Activated T-helper 2 cell treated with anti-CD3 and anti-CD28 coated beads, Interferon-gamma antibody, Interleukin-2, Interleukin-4, amounts not matched to agents 10 μg/mL and 5 μg/mL and 100 μg/mL, durations not matched to agents 14 hours and 24 hours and 36 hours (primary cell): ENCODE results near the gene CDH12. TPM values are rescaled to one million over a fixed set of nuclear protein-coding genes. Genes with fewer than 3 reads are reported as not detected.
"Not testable (repeated sequence)": the region's sequence is repeated elsewhere in the genome, so short reads cannot be mapped to it uniquely, and the experiment has no call there.

Experiments
- DNase-seq: peaks from one replicate; pipeline ENCODE4 v3.0.0; 2021; ENCODE audit warnings: low spot score
- H3K27ac Mint-ChIP-seq: one replicate; pipeline ENCODE4 v1.8.0; 2021; ENCODE audit warnings: mixed read lengths
- H3K27me3 Mint-ChIP-seq: one replicate; pipeline ENCODE4 v1.8.0; 2021; ENCODE audit warnings: low read depth, mixed read lengths
- H3K36me3 Mint-ChIP-seq: one replicate; pipeline ENCODE4 v1.8.0; 2021; ENCODE audit warnings: low read depth, mixed read lengths
- H3K4me1 Mint-ChIP-seq: one replicate; pipeline ENCODE4 v1.8.0; 2021; ENCODE audit warnings: low read depth, mixed read lengths
- H3K4me3 Mint-ChIP-seq: one replicate; pipeline ENCODE4 v1.8.0; 2021; ENCODE audit warnings: low read depth, mild to moderate bottlenecking, moderate library complexity, mixed read lengths
- H3K9me3 Mint-ChIP-seq: one replicate; pipeline ENCODE4 v1.8.0; 2021; ENCODE audit warnings: mixed read lengths
- intact Hi-C: fragments of 100-400 bp; cut with micrococcal nuclease; formaldehyde crosslinking; loops from one replicate; pipeline ENCODE4 v1.15.1; 2023
- total RNA-seq: library from RNA; stranded (reverse); gene quantifications from 2 replicates; pipeline ENCODE4 v1.2.3, GENCODE V29; 2022

The CDH12 gene
- total RNA-seq, 1 donor from 2014 or later, result not detected

- peaks cover 25% of the 10 kb centered on the region for H3K9me3 Mint-ChIP-seq
- H3K4me1 Mint-ChIP-seq, result no peaks in the 10 kb centered on the region
- no peak overlapping the region for H3K27ac Mint-ChIP-seq
- H3K4me3 Mint-ChIP-seq, result no peak overlapping the region
- intact Hi-C loops, result no loop called here
- no peaks in the 10 kb centered on the region for H3K36me3 Mint-ChIP-seq
- H3K27me3 Mint-ChIP-seq, result no peaks in the 10 kb centered on the region
- no peak for DNase-seq
Measured at GRCh38 chr5:22521521-22521920, 331.6 kb downstream of the CDH12 start.

GRCh38 chr5:22516497-22516896, 336.6 kb downstream of the CDH12 start:
- not testable (repeated sequence) for H3K4me3 Mint-ChIP-seq, DNase-seq

GRCh38 chr5:22514231-22514630, 338.9 kb downstream of the CDH12 start:
- no peaks in the 10 kb centered on the region for H3K4me1 Mint-ChIP-seq
- DNase-seq, result no peak
- no peak overlapping the region for H3K27ac Mint-ChIP-seq
- H3K9me3 Mint-ChIP-seq, result peaks cover 21% of the 10 kb centered on the region
- intact Hi-C loops, result no loop called here
- H3K4me3 Mint-ChIP-seq, result no peak overlapping the region
- H3K36me3 Mint-ChIP-seq, result no peaks in the 10 kb centered on the region
- H3K27me3 Mint-ChIP-seq, result no peaks in the 10 kb centered on the region

More at GRCh38 chr5:22516497-22516896, 336.6 kb downstream of the CDH12 start:
- H3K27ac Mint-ChIP-seq, H3K36me3 Mint-ChIP-seq, H3K27me3 Mint-ChIP-seq, intact Hi-C loops, H3K4me1 Mint-ChIP-seq: not testable (repeated sequence)
- peaks cover 16% of the 10 kb centered on the region for H3K9me3 Mint-ChIP-seq

GRCh38 chr5:22505891-22506290, 347.3 kb downstream of the CDH12 start:
- H3K9me3 Mint-ChIP-seq, result peaks cover 34% of the 10 kb centered on the region
- no peak overlapping the region for H3K27ac Mint-ChIP-seq
- intact Hi-C loops, result no loop called here
- no peaks in the 10 kb centered on the region for H3K27me3 Mint-ChIP-seq
- no peaks in the 10 kb centered on the region for H3K36me3 Mint-ChIP-seq
- no peak overlapping the region for H3K4me3 Mint-ChIP-seq
- no peak for DNase-seq
- no peaks in the 10 kb centered on the region for H3K4me1 Mint-ChIP-seq

- DNase-seq, result no peak
- H3K27ac Mint-ChIP-seq, result no peak overlapping the region
- intact Hi-C loops, result no loop called here
- H3K4me1 Mint-ChIP-seq, result no peaks in the 10 kb centered on the region
- no peaks in the 10 kb centered on the region for H3K27me3 Mint-ChIP-seq
- H3K4me3 Mint-ChIP-seq, result no peak overlapping the region
- H3K9me3 Mint-ChIP-seq, result peaks cover 38% of the 10 kb centered on the region
- H3K36me3 Mint-ChIP-seq, result no peaks in the 10 kb centered on the region
Measured at GRCh38 chr5:22504411-22504810, 348.7 kb downstream of the CDH12 start.

- H3K4me1 Mint-ChIP-seq, result no peaks in the 10 kb centered on the region
- no peak for DNase-seq
- intact Hi-C loops, result no loop called here
Measured at GRCh38 chr5:22500556-22500955, 352.6 kb downstream of the CDH12 start.

GRCh38 chr5:22496666-22497065, 356.5 kb downstream of the CDH12 start:
- intact Hi-C loops, result no loop called here
- DNase-seq, result no peak

More at GRCh38 chr5:22500556-22500955, 352.6 kb downstream of the CDH12 start:
- no peaks in the 10 kb centered on the region for H3K27me3 Mint-ChIP-seq
- no peaks in the 10 kb centered on the region for H3K36me3 Mint-ChIP-seq
- no peak overlapping the region for H3K4me3 Mint-ChIP-seq
- H3K9me3 Mint-ChIP-seq, result peaks cover 51% of the 10 kb centered on the region
- H3K27ac Mint-ChIP-seq, result no peak overlapping the region

GRCh38 chr5:22495016-22495720, 358.0 kb downstream of the CDH12 start:
- intact Hi-C loops, result no loop called here
- no peaks in the 10 kb centered on the region for H3K27me3 Mint-ChIP-seq
- H3K9me3 Mint-ChIP-seq, result peaks cover 69% of the 10 kb centered on the region
- H3K4me3 Mint-ChIP-seq, result no peak overlapping the region
- DNase-seq, result no peak
- no peaks in the 10 kb centered on the region for H3K36me3 Mint-ChIP-seq
- no peak overlapping the region for H3K27ac Mint-ChIP-seq
- H3K4me1 Mint-ChIP-seq, result no peaks in the 10 kb centered on the region

More at GRCh38 chr5:22496666-22497065, 356.5 kb downstream of the CDH12 start:
- H3K27ac Mint-ChIP-seq, result no peak overlapping the region
- H3K27me3 Mint-ChIP-seq, result no peaks in the 10 kb centered on the region
- no peaks in the 10 kb centered on the region for H3K36me3 Mint-ChIP-seq
- no peak overlapping the region for H3K4me3 Mint-ChIP-seq
- peaks cover 68% of the 10 kb centered on the region for H3K9me3 Mint-ChIP-seq
- no peaks in the 10 kb centered on the region for H3K4me1 Mint-ChIP-seq

- Mint-ChIP-seq H3K36me3 (no peaks in the 10 kb centered on the region), H3K9me3 (peaks cover 37% of the 10 kb centered on the region), H3K27ac (no peak overlapping the region), H3K27me3 (no peaks in the 10 kb centered on the region), H3K4me3 (no peak overlapping the region), H3K4me1 (no peaks in the 10 kb centered on the region)
- DNase-seq, result no peak
- intact Hi-C loops, result no loop called here
Measured at GRCh38 chr5:22488427-22488826, 364.7 kb downstream of the CDH12 start.

- Mint-ChIP-seq H3K4me1 (no peaks in the 10 kb centered on the region), H3K27me3 (no peaks in the 10 kb centered on the region), H3K9me3 (peaks cover 41% of the 10 kb centered on the region), H3K36me3 (no peaks in the 10 kb centered on the region), H3K4me3 (no peak overlapping the region), H3K27ac (no peak overlapping the region)
- no peak for DNase-seq
- intact Hi-C loops, result no loop called here
Measured at GRCh38 chr5:22480305-22480704, 372.8 kb downstream of the CDH12 start.

GRCh38 chr5:22473886-22474285, 379.3 kb downstream of the CDH12 start:
- no peaks in the 10 kb centered on the region for H3K4me1 Mint-ChIP-seq
- H3K36me3 Mint-ChIP-seq, result no peaks in the 10 kb centered on the region
- no peak overlapping the region for H3K27ac Mint-ChIP-seq
- H3K9me3 Mint-ChIP-seq, result peaks cover 61% of the 10 kb centered on the region
- intact Hi-C loops, result no loop called here
- H3K27me3 Mint-ChIP-seq, result no peaks in the 10 kb centered on the region
- no peak overlapping the region for H3K4me3 Mint-ChIP-seq
- no peak for DNase-seq

GRCh38 chr5:22471154-22471553, 382.0 kb downstream of the CDH12 start:
- no peak for DNase-seq

GRCh38 chr5:22470408-22470807, 382.7 kb downstream of the CDH12 start:
- no peak overlapping the region for H3K27ac Mint-ChIP-seq
- H3K27me3 Mint-ChIP-seq, result no peaks in the 10 kb centered on the region
- H3K4me1 Mint-ChIP-seq, result no peaks in the 10 kb centered on the region
- no peak overlapping the region for H3K4me3 Mint-ChIP-seq
- H3K9me3 Mint-ChIP-seq, result peaks cover 54% of the 10 kb centered on the region
- intact Hi-C loops, result no loop called here
- no peaks in the 10 kb centered on the region for H3K36me3 Mint-ChIP-seq
- no peak for DNase-seq

More at GRCh38 chr5:22471154-22471553, 382.0 kb downstream of the CDH12 start:
- Mint-ChIP-seq H3K9me3 (peaks cover 50% of the 10 kb centered on the region), H3K36me3 (no peaks in the 10 kb centered on the region), H3K27me3 (no peaks in the 10 kb centered on the region), H3K4me1 (no peaks in the 10 kb centered on the region), H3K27ac (no peak overlapping the region), H3K4me3 (no peak overlapping the region)
- intact Hi-C loops, result no loop called here
